KBM-7 (cell line): ENCODE measurements around the gene ANKRD13C.
"Not testable (repeated sequence)": the region's sequence is repeated elsewhere in the genome, so short reads cannot be mapped to it uniquely, and the experiment has no call there.

ENCODE experiments used
- DNase-seq: peaks from one replicate; pipeline ENCODE4 v3.0.0-alpha.2; 2015
- in situ Hi-C: fragments of 300-500 bp; cut with MboI; formaldehyde crosslinking; loops from 2 replicates; pipeline ENCODE4 v1.14.3; 2020; ENCODE audit warnings: low sequenced_read_pairs, low pct_unique_long_range_greater_than_20kb, mixed read lengths

The ANKRD13C gene

DNA sequence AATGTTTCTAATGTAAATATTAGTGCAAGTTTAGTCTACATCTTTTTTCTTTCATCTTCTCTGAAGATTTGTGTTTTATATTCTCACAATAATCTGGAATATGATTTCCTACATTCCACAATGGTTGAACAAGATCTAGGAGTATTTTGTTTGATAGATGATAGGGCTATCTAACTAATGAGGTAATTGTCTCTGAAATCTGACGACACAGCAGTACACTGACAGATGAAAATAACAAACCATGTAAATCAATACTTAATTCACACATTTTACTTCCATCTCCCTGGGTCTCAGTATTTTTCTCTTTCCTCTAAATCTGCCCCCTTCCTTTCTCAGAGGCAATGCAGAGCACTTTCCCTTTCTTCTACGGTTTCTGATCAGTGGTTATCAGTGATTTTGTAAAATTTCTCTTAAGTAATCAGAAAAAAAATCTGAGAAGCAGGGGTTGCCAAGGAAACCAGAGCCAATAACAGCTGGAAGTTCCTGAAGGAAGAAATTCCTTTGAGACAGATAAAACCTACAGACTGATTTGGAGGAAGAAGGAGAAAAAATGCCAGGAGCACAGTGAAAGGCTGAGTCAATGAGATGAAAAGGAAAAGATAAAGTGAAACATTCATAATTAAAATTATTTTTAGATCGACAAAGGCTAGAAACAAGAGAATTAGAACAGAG, 7.3 kb upstream of the ANKRD13C start:
- no peak for DNase-seq
- in situ Hi-C loops: no loop called here

DNA sequence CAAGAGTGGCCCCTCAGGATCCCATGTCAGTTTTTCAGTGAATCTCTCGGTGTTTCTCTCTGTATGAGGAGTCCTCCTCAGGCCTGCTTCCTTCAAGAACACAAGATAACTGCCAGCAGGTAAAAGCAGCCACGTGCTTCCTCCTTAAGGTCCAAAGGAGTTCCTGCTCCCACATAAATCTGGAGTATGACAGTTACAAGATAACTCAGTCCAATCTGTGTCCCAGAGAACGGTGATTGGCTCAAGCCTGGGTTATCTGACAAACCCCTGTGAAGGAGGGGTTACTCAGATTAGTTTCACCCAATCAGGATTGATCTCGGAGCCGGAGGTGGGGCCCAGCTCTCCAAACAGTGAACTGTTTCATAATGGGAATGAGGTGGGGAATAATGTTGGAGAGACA, 5.8 kb upstream of the ANKRD13C start:
- in situ Hi-C loops: no loop called here
- no peak for DNase-seq

DNA sequence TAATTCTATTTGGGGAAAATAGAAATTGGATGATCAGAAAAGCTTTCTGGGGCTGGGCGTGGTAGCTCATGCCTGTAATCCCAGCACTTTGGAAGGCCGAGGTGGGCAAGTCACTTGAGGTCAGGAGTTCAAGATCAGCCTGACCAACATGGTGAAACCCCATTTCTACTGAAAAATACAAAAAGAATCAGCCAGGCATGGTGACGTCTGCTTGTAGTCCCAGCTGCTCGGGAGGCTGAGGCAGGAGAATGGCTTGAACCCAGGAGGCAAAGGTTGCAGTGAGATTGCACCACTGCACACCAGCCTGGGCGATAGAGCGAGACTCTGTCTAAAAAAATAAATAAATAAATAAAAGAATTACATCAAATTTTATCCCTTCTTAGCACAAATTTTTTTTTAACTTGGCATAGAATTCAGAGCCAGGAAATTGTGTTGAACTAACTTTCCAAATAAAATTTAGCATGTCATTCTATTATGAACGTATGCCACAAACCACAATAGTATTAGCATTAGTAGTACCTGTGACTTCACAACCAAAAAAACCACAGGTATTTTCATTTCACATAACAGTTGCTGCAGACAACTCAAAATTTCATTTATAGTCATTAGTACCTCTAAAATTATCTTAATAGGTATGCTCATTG, 4.5 kb upstream of the ANKRD13C start:
- no peak for DNase-seq

DNA sequence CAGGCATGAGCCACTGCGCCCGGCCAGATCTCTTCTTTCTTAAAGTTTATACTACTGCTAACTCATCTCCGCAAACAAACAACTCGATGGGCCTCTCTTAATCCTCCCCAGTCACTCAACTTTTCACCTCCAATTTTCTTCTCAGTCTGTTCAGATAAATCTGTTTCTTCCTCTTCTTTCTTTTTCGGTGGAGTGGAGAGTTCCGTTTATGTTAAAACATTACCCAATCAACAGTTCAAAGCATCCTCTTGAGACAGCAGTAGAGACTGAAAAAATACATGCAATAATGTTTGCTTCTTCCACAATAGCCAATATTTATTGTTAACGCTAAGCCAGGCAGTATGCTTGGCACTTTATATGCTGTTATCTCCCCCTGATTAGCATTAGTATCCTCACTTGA, 1.4 kb upstream of the ANKRD13C start:
- in situ Hi-C loops: no loop called here

More for the DNA sequence above, 4.5 kb upstream of the ANKRD13C start:
- in situ Hi-C loops: no loop called here

DNA sequence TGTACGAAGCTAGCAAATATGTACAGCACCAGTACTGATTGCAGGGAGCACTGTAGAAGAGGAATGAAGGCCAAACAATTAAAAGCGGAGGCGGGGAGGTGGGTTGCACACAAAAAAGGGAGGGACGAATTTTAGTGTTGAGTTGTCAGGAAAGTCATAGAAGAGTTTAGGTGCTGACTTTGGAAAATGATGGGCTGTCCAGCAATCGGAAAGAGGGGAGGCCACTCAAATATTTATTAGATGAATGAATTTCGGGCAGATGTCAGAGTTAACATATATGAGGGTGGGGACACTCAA, 537 bp upstream of the ANKRD13C start:
- DNase-seq: no peak
- in situ Hi-C loops: no loop called here

More for the DNA sequence above, 1.4 kb upstream of the ANKRD13C start:
- peak; percentile 41 for DNase-seq

DNA sequence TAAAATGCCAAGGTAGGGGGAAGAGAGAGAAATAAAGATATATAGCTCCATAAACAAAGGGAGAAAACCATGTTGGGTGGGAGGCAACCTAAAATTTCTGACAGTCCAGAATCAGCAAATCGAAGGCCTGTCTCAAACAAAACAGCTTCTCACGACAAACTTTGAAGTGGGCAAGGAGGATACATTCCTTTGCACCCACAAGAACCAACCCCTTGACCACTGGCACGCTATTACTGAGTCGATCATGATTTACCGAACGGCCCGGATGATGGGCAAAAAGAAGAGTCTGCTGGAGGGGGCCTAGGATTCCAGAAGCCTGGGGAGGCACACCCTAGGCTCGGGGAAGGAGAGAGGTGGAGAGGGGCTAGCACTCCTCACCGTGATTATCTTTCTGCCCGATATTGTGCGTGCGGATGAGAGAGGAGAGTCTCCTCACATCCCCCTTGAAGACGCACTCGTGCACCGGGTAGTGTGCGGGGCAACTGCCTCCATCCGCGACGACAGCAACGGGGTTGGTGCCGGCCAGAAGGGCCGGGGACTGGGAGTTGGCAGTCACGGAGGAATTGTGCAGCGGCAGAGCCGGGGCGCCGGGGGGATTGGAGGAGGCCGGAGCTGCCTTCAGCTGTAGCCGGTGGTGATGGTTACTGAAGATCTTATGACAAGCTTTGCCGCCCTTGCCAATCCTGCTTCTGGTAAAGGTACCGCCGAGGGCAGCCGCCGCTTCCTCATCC, 756 bp downstream of the ANKRD13C start:
- in situ Hi-C loops: no loop called here
- DNase-seq: peak; percentile 55

DNA sequence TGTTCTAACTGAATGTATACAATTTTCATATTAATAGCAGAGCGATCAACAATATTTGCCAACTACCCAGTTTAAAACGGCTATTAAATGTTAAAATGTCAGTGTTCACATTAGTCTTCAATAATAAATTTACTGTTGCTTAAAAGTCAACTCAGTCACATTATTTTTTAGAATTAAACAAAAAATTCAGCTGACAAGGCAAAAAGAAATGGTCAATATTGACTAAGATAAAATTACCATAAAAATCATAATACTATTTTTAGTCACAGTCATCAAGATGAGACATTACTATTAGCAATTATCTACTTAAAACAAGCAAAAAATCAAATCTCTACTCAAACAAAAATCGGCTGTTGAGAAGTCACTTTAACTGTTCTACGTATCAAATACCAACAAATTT, 1.5 kb downstream of the ANKRD13C start:
- DNase-seq: no peak
- in situ Hi-C loops: no loop called here

DNA sequence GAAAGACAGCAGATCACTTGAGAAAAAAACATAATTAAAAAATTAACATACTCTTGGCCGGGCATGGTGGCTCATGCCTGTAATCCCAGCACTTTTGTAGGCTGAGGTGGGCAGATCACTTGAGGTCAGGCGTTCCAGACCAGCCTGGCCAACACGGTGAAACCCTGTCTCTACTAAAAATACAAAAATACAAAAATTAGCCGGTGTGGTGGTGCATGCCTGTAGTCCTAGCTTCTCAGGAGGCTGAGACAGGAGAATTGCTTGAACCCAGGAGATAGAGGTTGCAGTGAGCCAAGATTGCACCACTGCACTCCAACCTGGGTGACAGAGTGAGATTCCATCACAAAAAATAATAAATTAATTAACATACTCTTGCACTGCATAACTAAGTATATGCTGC, 4.7 kb downstream of the ANKRD13C start:
- DNase-seq, in situ Hi-C loops: not testable (repeated sequence)

DNA sequence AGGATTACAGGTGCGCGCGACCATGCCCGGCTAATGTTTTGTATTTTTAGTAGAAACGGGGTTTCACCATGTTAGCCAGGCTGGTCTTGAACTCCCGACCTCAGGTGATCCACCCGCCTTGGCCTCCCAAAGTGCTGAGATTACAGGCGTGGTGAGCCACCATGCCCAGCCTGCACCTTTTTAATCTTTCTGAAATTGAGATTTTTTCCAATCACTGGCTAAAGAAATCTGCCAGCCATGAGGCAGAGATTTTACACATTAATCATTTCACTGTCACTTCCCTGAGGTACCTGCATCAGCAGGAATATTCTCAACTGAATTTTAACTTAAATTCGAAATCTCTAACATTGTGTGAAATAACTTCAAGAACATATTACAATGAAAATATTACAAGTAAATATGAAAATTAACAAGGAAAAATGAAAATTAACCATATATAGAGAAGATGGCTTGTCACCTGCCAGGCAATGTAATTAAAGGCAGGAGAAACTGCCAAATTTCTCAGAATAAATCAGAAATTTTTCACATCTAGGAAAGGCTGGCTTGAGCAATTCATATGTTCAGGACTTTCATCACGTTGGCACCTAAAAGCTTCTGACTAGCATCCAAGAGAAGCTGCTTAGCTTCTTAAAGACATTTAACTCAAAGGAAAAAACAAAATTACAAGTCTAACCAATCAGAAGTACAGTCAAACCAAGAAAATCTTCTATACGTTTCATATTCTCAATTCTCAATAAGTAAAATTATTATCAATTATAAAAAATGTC, 5.9 kb downstream of the ANKRD13C start:
- DNase-seq: no peak
- in situ Hi-C loops: no loop called here

DNA sequence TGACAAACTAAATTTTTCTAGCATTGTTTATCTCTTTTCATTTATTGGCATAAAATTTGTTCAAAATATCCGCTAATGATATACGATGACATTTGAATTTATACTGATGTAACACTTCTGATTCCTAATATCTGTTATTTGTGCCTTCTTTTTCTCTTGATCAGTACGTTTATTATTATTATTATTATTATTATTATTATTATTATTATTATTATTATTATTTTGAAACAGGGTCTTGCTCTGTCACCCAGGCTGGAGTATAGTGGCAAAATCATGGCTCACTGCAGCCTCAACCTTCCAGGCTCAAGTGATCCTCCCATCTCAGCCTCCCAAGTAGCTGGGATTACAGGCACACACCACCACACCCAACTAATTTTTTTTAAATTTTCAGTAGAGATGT, 14.9 kb downstream of the ANKRD13C start:
- DNase-seq, in situ Hi-C loops: not testable (repeated sequence)

DNA sequence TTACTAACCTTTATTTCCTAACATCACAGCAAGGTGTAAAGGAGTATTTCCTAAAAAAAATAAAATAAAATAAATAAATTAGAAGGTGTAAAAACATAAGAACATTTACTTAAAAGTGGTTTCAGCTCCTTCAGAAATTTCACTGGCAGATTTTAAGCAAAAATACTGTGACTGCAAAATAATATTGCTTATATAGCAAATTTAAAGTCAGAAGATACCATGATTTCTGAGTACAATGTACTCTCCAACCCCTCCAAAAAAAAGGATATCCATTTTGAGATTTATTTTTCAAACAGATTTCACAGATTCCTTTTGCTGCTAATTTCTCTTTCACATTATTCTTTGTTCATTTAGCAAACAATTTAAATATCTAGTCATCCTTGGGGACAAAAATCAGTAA, 18.5 kb downstream of the ANKRD13C start:
- in situ Hi-C loops: no loop called here
- no peak for DNase-seq

DNA sequence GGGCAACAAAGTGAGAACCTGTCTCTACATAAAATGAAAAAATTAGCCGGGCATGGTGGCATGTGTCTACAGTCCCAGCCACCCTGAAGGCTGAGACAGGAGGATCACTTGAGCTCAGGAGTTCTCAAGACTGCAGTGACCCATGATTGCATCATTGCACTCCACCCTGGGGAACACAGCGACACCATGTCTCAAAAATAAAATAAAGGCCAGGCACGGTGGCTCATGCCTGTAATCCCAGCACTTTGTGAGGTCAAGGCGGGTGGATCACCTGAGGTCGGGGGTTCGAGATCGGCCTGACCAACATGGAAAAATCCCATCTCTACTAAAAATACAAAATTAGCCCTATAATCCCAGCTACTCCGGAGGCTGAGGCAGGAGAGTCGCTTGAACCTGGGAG, 20.1 kb downstream of the ANKRD13C start:
- no peak for DNase-seq
- in situ Hi-C loops: no loop called here

DNA sequence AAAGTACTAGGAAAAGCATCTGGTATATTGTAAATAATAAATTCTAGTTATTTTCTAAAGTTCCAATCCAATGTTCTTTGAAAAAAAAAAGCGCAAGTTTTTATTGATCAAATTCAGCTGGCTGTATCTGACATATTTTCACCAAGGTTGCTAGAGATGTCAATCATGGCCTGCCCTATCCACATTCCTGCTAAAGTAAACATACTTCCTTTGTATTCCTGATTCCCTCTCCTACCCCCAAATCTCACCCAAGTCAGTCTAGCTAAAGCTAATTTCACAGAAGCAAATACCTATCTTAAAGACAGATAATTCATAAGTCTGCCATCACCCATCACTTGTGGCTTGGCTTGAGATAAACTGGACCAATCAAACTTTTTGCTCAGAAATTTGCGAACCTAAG, 21.3 kb downstream of the ANKRD13C start:
- in situ Hi-C loops: no loop called here
- DNase-seq: no peak

DNA sequence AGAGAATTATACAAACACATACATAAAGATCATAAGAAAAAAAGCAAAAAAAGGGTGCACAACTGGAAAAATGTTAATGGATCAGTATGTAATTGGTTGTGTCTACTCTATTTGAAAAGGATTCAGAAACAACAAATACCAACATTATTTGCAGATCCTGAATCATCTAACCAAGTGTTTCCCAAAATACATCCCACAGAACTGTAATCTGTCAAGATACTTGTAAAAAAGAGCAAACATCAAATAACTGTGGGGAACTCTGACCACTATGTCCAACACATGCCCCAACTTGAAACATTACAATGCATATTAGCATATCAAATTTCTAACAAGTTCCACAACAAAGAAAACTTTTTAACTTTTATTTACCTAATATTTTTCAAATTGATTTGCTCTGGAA, 22.6 kb downstream of the ANKRD13C start:
- in situ Hi-C loops: no loop called here

DNA sequence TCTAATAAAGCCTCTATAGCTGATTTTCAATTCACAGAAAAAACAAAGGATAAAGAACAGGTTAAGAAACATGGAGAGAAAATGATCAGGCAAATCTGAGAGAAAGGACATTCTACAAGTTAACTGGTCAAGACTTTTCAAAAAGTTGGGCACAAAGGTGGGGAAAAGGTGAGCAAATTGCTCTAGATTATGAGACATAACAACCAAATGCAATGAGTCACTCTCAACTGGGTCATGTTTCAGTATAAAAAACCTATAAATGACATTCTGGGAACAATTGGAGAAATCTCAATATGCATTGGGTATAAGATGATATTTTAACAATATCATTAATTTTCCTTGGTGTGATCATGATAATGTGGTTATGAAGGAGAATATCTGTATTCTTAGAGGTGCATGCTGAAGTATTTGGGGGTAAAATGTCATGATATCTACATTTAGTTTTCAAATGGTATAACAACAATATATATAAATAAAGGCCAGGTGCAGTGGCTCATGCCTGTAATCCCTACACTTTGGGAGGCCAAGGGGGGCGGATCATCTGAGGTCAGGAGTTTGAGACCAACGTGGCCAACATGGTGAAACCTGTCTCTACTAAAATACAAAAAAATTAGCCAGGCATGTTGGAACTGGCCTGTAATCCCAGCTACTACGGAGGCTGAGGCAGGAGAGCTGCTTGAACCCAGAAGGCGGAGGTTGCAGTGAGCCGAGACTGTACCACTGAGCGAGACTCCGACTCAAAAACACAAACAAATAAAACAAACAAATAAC, 27.0 kb downstream of the ANKRD13C start:
- DNase-seq: no peak

More for the DNA sequence above, 22.6 kb downstream of the ANKRD13C start:
- no peak for DNase-seq

DNA sequence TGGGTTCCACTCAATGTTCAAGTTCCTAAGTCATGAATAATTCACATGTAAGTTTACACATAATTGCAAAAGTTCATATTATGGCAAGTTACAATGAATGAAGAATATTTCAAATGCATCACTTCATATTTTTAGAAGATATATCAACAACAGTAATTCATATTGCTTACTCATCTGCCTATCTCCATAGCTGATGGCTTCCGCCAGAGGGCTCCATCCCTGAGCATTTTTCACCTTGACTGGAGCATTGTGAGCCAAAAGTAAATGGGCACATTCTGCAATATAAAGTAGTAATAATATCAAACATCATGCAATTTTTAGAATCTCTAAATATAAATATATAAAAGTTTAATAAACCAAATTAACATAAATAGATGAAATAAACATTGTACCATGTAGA, 29.8 kb downstream of the ANKRD13C start:
- in situ Hi-C loops: no loop called here
- DNase-seq: no peak

More for the DNA sequence above, 27.0 kb downstream of the ANKRD13C start:
- in situ Hi-C loops: no loop called here

DNA sequence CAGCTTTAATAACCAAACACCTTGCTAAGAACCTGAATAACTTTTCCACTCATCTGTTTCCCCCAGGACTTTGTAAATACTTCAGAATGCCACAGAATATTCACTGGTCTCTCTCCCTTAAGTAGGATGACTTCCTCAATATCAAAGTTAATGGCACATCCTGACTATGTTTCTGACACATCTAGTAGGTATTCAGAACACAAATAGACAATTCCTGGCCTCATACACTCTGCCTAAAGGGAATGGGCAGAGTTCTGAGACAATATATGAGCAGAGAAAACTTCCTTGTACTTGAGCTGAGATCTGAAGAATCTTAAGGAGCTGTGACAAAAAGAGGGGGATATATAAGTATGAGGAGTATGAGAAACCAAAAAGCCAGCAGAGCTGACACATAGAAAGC, 34.8 kb downstream of the ANKRD13C start:
- in situ Hi-C loops: no loop called here
- DNase-seq: no peak

DNA sequence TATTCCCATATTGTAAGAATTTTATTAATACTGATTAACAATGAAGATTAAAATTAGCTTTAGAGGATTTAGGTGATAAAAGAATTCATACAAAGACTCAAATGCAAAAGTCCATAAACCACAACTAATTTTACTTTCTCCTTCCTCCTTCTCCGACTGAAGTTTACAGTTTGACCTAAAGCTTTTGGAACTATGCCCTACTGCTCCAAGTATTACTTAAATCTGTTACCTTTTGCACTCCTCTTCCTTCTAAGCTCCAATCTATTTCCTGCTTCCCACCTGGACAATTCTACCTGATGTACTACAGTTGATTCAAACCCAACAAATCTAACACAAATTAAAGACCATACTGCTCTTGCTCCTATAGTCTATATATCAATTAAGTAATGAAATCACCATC, 36.3 kb downstream of the ANKRD13C start:
- no peak for DNase-seq
- in situ Hi-C loops: no loop called here

DNA sequence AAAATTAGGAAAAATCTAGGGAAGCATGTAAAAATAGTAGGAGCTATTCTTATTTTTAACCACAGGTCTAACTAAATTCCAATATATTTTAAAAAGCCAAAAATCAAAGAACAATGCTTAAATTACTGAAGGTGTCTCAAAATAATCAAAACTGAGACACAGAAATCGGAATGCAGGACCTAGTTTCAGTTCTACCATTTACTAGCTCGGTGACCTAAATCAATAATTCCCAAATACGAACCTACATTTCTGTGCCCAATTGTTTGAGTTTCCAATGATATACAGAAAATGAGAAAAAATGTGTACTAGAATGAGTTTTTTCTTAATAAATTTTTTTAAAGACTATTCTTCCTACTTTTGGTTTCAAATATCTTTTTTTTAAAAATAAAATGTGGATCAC, 37.4 kb downstream of the ANKRD13C start:
- in situ Hi-C loops: no loop called here
- no peak for DNase-seq
